Stomach (tissue), 9 donors: Measurements from ENCODE around the gene ETV6. TPM values are rescaled to one million over a fixed set of nuclear protein-coding genes. Genes with fewer than 3 reads are reported as not detected.

ENCODE experiments used
- DNase-seq, 2 donors: peaks; one replicate each; pipeline versions ENCODE4 v3.0.0 to v3.0.0-alpha.2; 2013 to 2019
- H3K27ac ChIP-seq, 5 donors: fragments of 200-600 bp in 4 of 5; sonication (generic) in 4 of 5; one replicate each; pipeline ENCODE4 v1.5.1; 2013 to 2019; ENCODE audit warnings: mild to moderate bottlenecking in 1 of 5, moderate library complexity in 1 of 5
- H3K27me3 ChIP-seq, 3 donors: fragments of 200-600 bp; sonication (generic); one replicate each; pipeline ENCODE4 v1.5.1; 2017 to 2019; ENCODE audit warnings: mixed run types in 1 of 3
- H3K36me3 ChIP-seq, 4 donors: fragments of 200-600 bp; sonication (generic); 1 replicate in 3 of 4; 2 replicates in 1 of 4; pipeline ENCODE4 v1.5.1; 2016 to 2019
- H3K4me1 ChIP-seq, 4 donors: fragments of 200-600 bp; sonication (generic); one replicate each; pipeline ENCODE4 v1.5.1; 2016 to 2019
- H3K4me3 ChIP-seq, 4 donors: fragments of 200-600 bp; sonication (generic) in 3 of 4; one replicate each; pipeline ENCODE4 v1.5.1; 2016 to 2019; ENCODE audit warnings: mild to moderate bottlenecking in 1 of 4
- H3K9me3 ChIP-seq, 4 donors: fragments of 200-600 bp; sonication (generic); one replicate each; pipeline ENCODE4 v1.5.1; 2016 to 2019
- CTCF ChIP-seq, 7 experiments: fragments of 450-650 bp in 4 of 7; fragments of 200-600 bp in 3 of 7; sonication (generic) in 3 of 7; IDR thresholded peaks; one replicate each; pipeline ENCODE4 v1.5.1; 2016 to 2019; ENCODE audit warnings: antibody characterized with exemption in 7 of 7, control low read depth in 2 of 7, mild to moderate bottlenecking in 1 of 7
- EP300 ChIP-seq: sonication (generic); formaldehyde crosslinking; IDR thresholded peaks from one replicate; pipeline ENCODE4 v1.6.1; 2017; ENCODE audit warnings: antibody characterized with exemption
- POLR2A ChIP-seq, 4 donors: fragments of 450-650 bp; IDR thresholded peaks; one replicate each; pipeline ENCODE4 v1.6.1; 2016; ENCODE audit warnings: antibody characterized with exemption in 4 of 4, control low read depth in 2 of 4, mild to moderate bottlenecking in 1 of 4, moderate library complexity in 1 of 4
- POLR2AphosphoS5 ChIP-seq, 3 donors: sonication (generic); formaldehyde crosslinking; IDR thresholded peaks; one replicate each; pipeline ENCODE4 v1.6.1; 2016; ENCODE audit warnings: antibody characterized with exemption in 3 of 3
- WGBS, 5 donors: extraction: QIAGEN DNeasy Blood & Tissue Kit in 3 of 5; methylation state at CpG; one replicate each; pipeline versions ENCODE4 v1.1.5 to v1.1.7; 2013 to 2018; 5-methylcytosine and 5-hydroxymethylcytosine counted together
- intact Hi-C: fragments of 100-400 bp; cut with DNase I; formaldehyde crosslinking; loops from one replicate; pipeline ENCODE4 v1.15.1; 2023; ENCODE audit warnings: low total_unique reads
- polyA plus RNA-seq, 3 donors: library from polyadenylated mRNA; stranded (reverse); fragments of 200-250 nt; gene quantifications; one replicate each; pipeline ENCODE4 v1.2.3, GENCODE V29; 2013
- total RNA-seq, 5 donors: library from RNA; depleted of rRNA; stranded (reverse); fragments of >200 nt; gene quantifications; one replicate each; pipeline versions ENCODE4 v1.1.0 to v1.2.3, GENCODE V29; 2014 to 2016
- donor health status: healthy with polysubstance abuse.
- donor health status: Bipolar disorder and iron deficiency.
- donor health status: healthy.

The ETV6 gene
- total and polyA plus RNA-seq, 8 donors: 4.1 to 60.3 (median 13.4) TPM

DNA sequence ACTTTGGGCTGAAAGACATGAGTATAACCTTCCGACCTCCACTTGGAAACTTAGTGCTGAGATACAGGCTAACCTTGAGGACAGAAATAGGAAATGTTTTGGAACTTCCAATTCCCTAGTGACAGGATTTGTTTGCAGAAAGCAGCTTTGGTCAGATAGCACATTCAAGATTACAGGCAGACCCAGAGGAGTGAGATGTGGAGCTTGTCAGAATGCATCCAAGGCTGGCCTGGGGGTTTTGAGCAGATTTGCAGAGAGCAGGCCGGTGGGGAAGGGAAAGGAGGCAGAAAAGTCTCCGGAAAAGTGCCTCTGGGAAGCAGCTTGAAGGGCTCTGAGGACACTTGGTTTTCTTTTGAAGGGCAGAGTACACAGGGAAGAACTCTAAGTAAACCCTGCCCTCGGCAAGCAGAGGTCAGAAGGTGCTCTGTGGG is 180.3 kb downstream of the ETV6 start:
- no peaks in the 10 kb centered on the region for H3K27me3 ChIP-seq
- peaks cover 0 to 14% (median 3%) of the 10 kb centered on the region in 4 donors for H3K36me3 ChIP-seq
- H3K4me3 ChIP-seq: no peak overlapping the region
- H3K27ac ChIP-seq: peak overlapping the region in 3 of 5 donors; percentile 21 to 31 (median 26)
- H3K4me1 ChIP-seq: peaks cover 12 to 76% (median 33%) of the 10 kb centered on the region in 4 donors
- DNase-seq: no peak
- intact Hi-C loops: no loop called here
- WGBS, 5 donors: 60 to 77% (median 69%) methylated on average over 4 of the region's 4 CpGs
- H3K9me3 ChIP-seq: no peaks in the 10 kb centered on the region
- TF ChIP-seq POLR2A (IDR thresholded peaks at IDR 0.05): no peak
- no peak for TF ChIP-seq POLR2AphosphoS5 (IDR thresholded peaks at IDR 0.05)
- TF ChIP-seq CTCF (IDR thresholded peaks at IDR 0.05): no peak
- no peak for TF ChIP-seq EP300

DNA sequence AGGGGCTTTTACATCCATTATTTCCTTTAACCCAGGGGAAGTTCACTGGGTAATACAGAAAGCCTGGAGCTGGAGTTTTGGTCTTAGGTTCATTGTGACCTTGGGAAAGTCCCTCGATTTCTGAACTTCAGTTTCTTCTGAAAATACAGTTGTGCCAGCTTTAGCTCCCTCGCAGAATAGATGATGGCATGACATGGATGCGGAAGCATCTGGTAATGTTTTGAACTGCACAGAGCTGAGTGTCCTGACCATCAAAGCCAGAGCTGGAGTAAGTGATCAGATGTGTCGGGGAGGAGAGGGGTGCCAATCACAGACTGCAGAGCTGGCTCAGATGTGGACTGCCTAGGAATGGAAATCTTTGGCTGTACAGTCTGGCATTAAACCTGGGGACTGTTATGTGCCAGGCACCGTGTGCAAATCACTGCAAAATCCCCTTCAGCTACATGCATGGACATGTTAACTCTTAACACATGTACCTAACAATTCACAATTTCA is 180.9 kb downstream of the ETV6 start:
- Histone ChIP-seq H3K4me1 (peaks cover 12 to 81% (median 35%) of the 10 kb centered on the region in 4 donors), H3K36me3 (peaks cover 0 to 14% (median 3%) of the 10 kb centered on the region in 4 donors), H3K27me3 (no peaks in the 10 kb centered on the region), H3K9me3 (no peaks in the 10 kb centered on the region), H3K27ac (peak overlapping the region in 3 of 5 donors; percentile 21 to 31 (median 26)), H3K4me3 (no peak overlapping the region)
- intact Hi-C loops: no loop called here
- 74 to 84% (median 82%) methylated on average over 5 of the region's 5 CpGs for WGBS, 5 donors
- DNase-seq: peak in 1 of 2 donors; percentile 31
- no peak for TF ChIP-seq POLR2A (IDR thresholded peaks at IDR 0.05)
- TF ChIP-seq POLR2AphosphoS5 (IDR thresholded peaks at IDR 0.05): no peak
- no peak for TF ChIP-seq CTCF (IDR thresholded peaks at IDR 0.05)
- no peak for TF ChIP-seq EP300

- H3K27me3 ChIP-seq: no peaks in the 10 kb centered on the region
- no peak for DNase-seq
- no peak overlapping the region for H3K27ac ChIP-seq
- no peaks in the 10 kb centered on the region for H3K9me3 ChIP-seq
- H3K4me1 ChIP-seq: peaks cover 12 to 86% (median 36%) of the 10 kb centered on the region in 4 donors
- H3K36me3 ChIP-seq: peaks cover 0 to 10% (median 3%) of the 10 kb centered on the region in 4 donors
- TF ChIP-seq POLR2A (IDR thresholded peaks at IDR 0.05) (no peak), EP300 (no peak), POLR2AphosphoS5 (IDR thresholded peaks at IDR 0.05) (no peak), CTCF (IDR thresholded peaks at IDR 0.05) (no peak)
- WGBS, 5 donors: 55 to 72% (median 62%) methylated on average over 4 of the region's 4 CpGs
- no peak overlapping the region for H3K4me3 ChIP-seq
- intact Hi-C loops: no loop called here
Measured at GRCh38 chr12:11832093-11832492, 182.6 kb downstream of the ETV6 start.

- WGBS, 5 donors: 69 to 81% (median 72%) methylated on average over 4 of the region's 4 CpGs
- H3K27ac ChIP-seq: peak overlapping the region in 1 of 5 donors; percentile 45
- peaks cover 0 to 5% (median 2%) of the 10 kb centered on the region in 4 donors for H3K36me3 ChIP-seq
- TF ChIP-seq POLR2A (IDR thresholded peaks at IDR 0.05) (no peak), CTCF (IDR thresholded peaks at IDR 0.05) (no peak), EP300 (no peak), POLR2AphosphoS5 (IDR thresholded peaks at IDR 0.05) (no peak)
- intact Hi-C loops: no loop called here
- H3K4me3 ChIP-seq: no peak overlapping the region
- no peaks in the 10 kb centered on the region for H3K9me3 ChIP-seq
- no peaks in the 10 kb centered on the region for H3K27me3 ChIP-seq
- peaks cover 14 to 85% (median 33%) of the 10 kb centered on the region in 4 donors for H3K4me1 ChIP-seq
- no peak for DNase-seq
Measured at GRCh38 chr12:11833174-11833895, 183.9 kb downstream of the ETV6 start.
